Measurements from ENCODE around the gene IFNAR2.

IFNAR2 gene

DNA sequence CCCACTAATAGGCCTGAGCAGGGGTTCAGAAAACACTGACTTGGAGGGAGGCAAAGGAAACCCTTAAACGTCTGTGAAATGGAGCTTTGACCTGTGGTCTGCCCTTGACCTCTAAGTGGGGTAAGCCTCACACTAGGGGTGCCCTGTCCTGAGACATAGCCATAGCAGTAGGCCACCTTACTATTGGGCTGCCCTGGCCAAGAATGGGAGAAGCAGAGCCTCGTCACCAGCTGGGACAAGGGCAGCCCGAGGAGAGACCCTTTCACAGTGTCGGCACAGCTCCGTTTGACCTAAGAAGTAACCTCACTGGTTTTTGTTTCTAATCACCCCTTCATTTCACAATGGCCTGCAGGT is 26.4 kb upstream of the IFNAR2 start:
- TF ChIP-seq, protein P1, sequence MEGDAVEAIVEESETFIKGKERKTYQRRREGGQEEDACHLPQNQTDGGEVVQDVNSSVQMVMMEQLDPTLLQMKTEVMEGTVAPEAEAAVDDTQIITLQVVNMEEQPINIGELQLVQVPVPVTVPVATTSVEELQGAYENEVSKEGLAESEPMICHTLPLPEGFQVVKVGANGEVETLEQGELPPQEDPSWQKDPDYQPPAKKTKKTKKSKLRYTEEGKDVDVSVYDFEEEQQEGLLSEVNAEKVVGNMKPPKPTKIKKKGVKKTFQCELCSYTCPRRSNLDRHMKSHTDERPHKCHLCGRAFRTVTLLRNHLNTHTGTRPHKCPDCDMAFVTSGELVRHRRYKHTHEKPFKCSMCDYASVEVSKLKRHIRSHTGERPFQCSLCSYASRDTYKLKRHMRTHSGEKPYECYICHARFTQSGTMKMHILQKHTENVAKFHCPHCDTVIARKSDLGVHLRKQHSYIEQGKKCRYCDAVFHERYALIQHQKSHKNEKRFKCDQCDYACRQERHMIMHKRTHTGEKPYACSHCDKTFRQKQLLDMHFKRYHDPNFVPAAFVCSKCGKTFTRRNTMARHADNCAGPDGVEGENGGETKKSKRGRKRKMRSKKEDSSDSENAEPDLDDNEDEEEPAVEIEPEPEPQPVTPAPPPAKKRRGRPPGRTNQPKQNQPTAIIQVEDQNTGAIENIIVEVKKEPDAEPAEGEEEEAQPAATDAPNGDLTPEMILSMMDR (IDR thresholded peaks at IDR 0.05; ENCODE audit: low read depth, low read length, missing control alignments) = no peak
- no peak for DNase-seq (ENCODE audit: extremely low read depth, low read depth)
- H3K4me3 ChIP-seq (replicated peaks; ENCODE audit: low read depth, low read length) = no peak overlapping the region

DNA sequence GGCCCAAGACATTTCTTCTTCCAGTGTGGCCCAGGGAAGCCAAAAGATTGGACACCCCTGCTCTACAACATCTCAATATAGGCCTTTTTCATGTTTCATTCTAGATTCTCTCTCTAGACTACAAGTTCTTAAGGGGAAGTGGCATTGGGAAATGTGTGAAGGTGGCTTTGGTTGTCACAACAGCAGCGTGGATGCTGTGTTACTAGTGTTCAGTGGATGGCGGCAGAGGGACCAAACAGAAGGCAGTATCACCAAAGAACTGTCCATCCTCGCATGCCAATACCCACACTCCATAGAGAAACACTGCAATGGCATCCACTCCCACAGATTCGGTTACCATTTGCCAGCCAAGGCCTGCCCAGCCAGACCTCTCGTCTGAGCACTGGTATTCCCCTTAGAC is 24.3 kb upstream of the IFNAR2 start:
- DNase-seq (ENCODE audit: extremely low read depth, low read depth) = no peak
- TF ChIP-seq, protein P1 (IDR thresholded peaks at IDR 0.05; ENCODE audit: low read depth, low read length, missing control alignments) = no peak
- H3K4me3 ChIP-seq (replicated peaks; ENCODE audit: low read depth, low read length) = no peak overlapping the region

DNA sequence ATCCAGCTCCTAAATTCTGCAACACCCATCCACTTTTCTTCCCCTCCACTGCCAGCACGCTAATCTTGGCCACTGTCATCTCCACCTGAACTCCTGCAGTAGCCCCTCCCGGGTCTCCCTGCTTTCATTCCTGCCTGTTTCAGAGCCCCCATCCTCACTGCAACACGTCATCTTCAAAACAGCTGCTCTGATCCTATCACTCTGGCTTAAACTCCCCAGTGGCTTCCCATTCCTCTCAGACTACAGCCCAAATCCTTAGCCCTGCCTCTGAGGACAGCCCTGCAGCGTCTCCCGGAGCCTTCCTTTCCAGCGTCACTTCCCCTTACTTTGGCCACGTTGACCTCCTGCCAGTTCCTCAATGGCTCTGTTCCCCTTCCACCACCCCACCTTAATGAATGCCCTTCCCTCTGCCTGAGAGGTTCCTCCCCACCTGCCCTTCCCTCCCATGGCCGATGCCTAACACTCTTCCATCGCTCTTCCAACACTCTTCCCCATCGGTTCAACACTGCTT is 22.9 kb upstream of the IFNAR2 start:
- H3K4me3 ChIP-seq (replicated peaks; ENCODE audit: low read depth, low read length) = no peak overlapping the region
- TF ChIP-seq, protein P1 (IDR thresholded peaks at IDR 0.05; ENCODE audit: low read depth, low read length, missing control alignments) = no peak
- no peak for DNase-seq (ENCODE audit: extremely low read depth, low read depth)

DNA sequence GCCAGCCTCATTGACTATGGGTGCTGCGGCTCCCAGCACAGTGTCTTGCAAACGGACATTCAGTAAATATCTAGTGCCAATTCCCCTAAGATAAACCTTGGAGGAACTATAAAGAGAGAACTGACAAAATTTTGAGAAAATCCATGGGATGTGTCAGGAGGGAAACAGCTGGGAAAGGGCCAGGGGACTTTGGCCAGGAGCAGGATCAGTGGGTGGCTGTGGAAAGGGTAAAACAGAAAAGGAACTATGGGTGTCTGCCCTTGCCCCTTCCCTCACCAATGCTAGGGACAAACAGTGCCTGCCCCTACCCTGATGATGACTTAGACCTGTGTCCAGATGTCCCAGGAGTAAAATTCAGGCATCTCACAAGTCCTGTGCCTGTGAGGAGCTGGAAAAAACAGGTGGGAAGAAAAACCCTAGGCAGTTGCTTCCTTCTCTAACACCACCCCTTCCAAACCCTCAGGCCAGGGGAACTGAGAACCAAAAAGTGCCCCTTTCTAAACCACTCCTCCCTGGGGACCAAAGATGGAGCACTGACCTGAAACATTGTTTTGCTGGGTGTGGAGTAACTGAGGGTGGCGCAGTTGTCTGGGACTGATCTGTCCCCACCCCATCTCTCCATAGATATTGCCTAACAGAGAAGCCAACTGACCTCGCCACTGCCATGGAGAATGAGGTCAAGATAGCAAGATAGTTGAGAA is 22.1 kb upstream of the IFNAR2 start:
- no peak for DNase-seq (ENCODE audit: extremely low read depth, low read depth)
- H3K4me3 ChIP-seq (replicated peaks; ENCODE audit: low read depth, low read length) = no peak overlapping the region
- TF ChIP-seq, protein P1 (IDR thresholded peaks at IDR 0.05; ENCODE audit: low read depth, low read length, missing control alignments) = no peak

DNA sequence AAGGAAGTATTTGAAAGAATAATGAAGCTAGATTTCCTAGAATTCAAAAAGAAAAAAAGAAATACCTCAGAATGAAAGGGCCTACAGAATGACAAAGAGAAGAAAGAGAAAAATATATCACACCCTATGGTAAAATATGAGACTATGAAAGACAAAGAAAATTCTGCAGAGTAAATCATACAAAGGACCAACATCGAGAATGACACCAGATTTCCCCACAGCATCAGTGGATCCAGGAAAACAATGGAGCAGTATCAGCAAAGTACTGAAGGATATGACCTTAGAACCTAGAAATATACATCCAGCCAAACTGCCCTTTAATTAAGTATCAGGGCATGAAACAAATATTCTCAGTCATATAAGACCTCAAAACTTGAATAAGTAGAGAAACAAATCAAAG is 21.2 kb upstream of the IFNAR2 start:
- TF ChIP-seq, protein P1 (IDR thresholded peaks at IDR 0.05; ENCODE audit: low read depth, low read length, missing control alignments) = no peak
- no peak for DNase-seq (ENCODE audit: extremely low read depth, low read depth)
- H3K4me3 ChIP-seq (replicated peaks; ENCODE audit: low read depth, low read length) = no peak overlapping the region

DNA sequence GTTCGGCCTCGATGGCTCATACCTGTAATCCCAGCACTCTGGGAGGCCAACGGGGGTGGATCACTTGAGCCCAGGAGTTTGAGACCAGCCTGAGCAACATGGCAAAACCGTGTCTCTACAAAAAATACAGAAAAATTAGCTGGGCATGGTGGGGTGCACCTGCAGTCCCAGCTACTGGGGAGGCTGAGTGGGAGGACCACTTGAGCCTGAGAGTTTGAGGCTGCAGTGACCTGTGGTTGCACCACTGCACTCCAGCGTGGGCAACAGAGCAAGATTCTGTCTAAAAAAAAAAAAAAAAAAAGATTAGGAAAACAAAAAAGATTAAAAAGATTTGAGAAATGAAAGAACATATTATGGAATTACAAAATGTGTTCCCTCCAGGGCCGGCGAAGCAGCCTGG is 18.4 kb upstream of the IFNAR2 start:
- H3K4me3 ChIP-seq (replicated peaks; ENCODE audit: low read depth, low read length) = no peak overlapping the region
- TF ChIP-seq, protein P1 (IDR thresholded peaks at IDR 0.05; ENCODE audit: low read depth, low read length, missing control alignments) = no peak
- DNase-seq (ENCODE audit: extremely low read depth, low read depth) = no peak

DNA sequence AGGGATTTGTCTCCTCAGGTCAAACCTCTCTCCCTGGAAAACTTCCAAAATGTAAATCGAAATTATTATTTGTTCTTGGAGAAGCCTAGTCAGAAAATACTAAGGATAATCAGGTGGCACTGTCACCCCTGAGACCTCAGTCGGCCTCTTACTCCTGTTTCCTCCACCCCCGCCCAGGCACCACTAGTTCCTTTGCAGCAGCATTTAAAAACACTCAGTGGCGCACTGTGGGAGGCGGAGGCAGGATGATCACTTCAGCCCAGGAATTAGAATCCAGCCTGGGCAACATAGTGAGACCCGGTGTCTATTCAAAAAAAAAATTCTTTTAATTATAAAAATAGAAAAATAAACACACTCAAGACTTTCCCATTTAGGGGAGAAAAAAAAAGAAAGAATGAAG is 18.0 kb upstream of the IFNAR2 start:
- DNase-seq (ENCODE audit: extremely low read depth, low read depth) = no peak
- TF ChIP-seq, protein P1 (IDR thresholded peaks at IDR 0.05; ENCODE audit: low read depth, low read length, missing control alignments) = no peak
- no peak overlapping the region for H3K4me3 ChIP-seq (replicated peaks; ENCODE audit: low read depth, low read length)

Data from HFF-Myc (cell line).